Stimulated activated CD4-positive, alpha-beta T cell treated with anti-CD3 and anti-CD28 coated beads, Interleukin-12 subunit alpha, Interleukin-12 subunit beta, amount 100 ng/mL, for 4 hours (primary cell): ENCODE results near the gene SLC9A5.

Experiments used
- DNase-seq: peaks from one replicate; pipeline ENCODE4 v3.0.0-alpha.2; 2020

Gene SLC9A5

DNA sequence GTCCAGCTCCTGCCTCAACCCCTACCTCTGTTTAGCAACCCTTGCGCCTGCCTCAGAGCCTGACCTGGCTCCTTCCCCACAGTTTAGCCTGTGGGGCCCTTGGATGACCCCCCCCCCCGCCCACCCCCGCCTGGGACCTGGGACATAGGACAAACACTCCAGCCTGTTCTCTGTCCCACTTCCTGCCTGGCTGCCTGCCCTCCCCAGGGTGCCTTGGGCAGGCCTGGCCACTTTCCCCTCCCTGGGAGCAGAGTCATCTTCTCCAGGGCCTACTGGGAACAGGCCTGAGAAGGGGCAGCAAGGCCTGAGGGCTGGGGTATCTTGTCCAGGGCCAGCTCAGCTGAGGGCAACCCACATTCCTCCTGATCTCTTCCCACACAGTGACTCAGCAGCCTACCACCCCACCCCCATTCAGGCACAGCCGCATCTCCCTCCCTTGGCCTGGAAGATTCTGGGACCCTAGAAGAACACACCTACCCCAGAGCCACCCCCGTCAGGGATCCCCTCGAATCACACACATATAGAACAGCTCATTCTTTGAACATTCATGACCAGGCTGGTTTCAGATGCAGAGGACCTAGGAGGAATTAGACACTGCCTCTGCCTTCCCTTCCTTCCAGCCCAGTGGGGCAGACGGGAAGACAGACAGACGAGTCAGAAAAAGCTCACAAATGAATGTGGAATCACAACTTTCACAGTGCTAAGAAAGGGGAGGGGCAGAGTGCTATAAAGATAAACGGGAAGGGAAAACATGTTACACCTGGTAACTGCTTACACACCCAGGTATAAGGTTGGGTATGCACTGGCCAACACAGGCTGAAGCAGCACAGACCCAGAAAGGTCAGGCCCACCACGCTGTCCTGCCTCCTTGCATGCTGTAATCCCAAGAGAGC is 7.5 kb upstream of the SLC9A5 start:
- DNase-seq = no peak

DNA sequence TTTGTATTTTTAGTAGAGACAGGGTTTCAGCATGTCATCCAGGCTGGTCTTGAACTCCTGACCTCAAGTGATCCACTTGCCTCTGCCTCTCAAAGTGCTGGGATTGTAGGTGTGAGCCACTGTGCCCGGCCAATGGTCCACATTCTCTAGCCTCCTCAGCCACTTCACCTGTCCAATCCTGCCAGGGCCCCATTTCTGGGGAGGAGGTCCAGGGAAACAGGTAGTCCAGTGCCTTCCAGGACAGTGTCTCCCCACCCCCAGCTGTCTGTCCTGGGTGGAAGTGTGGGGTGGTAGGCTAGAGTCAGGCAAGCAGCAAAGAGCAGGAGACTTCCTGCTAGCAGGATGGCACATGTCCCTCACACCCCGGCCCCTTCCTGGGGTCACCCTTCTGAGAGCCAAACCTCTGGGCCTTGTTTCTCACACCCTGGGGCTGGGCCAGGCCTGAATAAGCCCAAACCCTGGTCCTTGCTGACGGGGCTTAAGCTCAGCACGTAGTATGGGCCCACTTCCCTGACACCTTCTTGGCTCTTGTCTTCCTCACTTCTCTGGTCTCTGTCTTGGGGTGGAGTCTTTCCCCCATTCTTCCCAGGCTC is 6.5 kb upstream of the SLC9A5 start:
- no peak for DNase-seq

DNA sequence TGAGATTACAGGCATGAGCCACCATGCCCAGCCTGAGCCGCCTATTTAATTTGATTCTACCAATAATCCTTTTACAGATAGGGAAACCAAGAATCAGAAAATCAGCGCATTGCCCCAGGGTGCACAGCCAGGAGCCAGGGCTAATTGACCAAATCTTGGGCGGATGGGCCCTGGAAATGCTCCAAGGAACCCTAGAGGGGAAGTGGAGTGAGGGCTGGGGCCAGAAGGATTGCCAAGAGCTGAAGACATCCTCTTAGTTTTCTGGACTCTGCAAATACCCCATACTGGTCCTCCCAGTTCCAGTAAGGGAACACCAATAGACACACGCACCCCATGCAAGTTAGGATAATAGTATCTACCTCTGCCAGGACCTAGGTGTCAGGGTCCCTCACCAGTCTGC is 5.3 kb upstream of the SLC9A5 start:
- no peak for DNase-seq

DNA sequence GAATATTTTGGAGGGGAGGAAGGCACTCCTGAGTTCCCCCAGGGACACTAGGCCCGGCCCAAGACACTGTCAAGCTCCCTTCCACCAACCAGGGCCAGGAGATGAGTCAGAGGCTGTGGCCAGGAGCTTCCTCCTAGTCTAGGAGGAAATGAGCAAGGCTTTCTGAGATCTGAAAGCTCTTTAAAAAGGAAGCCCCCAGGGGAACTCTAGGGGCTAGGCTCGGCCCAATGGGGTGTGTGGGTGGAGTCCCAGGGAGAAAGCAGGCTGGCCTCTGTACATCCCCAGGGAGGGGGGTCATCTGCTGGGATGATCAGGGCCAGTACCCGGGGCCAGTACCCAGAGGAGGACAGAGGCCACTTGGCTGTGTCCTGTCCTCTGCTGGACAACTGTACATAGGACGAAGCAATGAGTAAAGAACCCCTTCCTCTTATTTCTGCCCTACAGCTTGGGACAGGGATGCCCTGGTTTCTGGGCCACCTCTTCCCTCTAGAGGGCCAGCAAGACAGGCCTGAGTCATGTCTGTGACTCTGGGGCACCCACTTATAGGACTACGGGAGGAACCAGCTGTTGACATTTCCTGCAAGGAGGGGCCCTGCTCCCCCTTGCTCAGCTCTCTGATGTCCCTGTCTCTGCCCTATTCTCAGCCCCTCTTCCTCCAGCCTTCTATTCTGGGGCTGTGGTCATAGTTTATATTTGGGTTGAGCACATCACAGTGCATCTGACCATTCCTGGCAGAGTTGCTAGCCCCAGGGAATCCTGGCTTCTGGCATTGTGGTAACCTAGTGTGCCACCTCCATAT is 4.2 kb upstream of the SLC9A5 start:
- peak; percentile 67 for DNase-seq

DNA sequence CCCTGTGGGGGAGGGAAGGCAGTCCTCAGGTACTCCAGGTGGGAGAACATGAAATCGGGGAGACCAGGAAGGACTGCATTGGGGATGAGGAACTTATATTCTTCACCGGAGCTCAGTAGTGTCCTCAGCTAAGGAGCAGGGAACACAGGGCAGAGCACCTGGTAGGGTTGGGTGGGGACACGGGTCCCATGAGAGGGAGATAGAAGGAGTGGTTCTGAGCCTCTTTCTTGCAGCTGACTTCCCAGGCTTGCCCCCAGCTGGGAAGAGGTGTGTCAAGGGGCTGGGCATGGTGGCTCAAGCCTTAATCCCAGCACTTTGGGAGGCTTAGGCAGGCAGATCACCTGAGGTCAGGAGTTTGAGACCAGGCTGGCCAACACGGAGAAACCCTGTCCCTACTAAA is 3.6 kb upstream of the SLC9A5 start:
- DNase-seq = no peak

DNA sequence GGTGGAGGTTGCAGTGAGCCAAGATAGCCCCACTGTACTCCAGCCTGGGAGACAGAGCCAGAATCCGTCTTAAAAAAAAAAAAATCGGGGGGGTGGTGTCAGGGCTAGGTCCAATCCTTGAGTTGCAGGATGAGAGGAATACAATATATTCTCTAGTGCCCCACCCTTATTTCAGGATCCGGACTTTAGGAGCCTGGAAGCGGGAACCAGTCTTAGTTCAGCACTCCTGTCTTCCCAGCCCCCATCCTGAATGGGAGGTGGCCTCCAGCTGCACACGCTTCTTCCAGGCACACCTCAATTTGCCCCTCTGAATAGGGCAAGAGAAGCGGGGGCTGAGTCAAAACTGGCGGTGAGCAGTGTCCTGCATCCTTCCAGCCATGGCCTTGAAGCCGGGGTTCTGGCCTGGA is 3.1 kb upstream of the SLC9A5 start:
- no peak for DNase-seq

DNA sequence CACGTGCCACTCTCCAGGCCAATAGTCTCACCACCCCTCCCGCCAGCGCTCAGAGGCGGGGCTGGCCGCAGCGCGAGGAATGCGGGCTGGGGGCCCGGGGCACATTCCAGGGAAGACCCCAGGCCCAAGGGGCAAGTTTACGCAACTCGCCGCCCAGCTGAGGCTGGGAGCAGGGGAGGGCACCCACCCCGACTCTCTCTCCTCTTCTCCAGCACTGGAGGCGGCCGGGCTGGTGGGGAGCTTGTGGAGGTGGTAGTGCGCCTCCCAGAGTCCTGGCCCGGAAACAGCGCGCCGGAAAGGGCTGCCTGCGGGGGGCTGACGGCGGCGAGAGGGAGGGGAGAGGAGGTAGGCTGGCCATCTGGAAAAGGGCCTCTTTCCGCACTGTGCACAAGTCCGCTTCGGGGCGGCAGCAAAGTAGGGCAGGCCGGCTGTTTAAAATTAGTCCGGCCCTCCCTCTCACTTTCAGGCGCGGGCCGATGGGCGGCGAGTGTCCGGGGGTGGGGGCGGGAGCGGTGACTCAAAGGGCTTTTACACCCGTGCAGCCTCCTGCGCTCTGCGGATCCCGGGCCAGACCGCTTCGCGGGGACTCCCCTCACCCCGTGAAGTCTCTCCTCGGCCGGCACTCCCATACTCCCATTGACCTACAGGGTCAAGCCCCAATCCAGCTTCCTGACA is 2.6 kb upstream of the SLC9A5 start:
- DNase-seq = peak; percentile 44

DNA sequence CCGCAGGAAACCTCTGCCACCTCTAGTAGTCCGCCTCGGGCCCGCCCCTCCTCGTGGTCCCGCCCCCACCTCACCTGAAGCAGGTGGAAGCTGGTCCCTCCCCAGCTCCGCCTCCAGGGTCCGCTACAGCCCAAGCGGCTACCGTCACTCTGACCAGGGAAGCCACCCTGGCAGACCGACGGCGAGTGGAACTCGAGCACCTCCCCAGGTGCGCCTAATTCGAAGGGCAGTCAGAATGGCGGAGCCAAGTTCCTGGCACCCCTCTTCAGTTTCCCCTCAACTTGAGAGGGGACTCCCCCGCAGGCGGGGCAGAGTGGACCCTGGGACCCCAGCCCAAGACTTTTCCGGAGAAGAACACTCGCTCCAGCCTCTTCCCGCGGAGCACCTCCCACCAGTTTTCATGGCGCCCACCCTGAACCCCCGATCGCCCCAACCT is 2.0 kb upstream of the SLC9A5 start:
- DNase-seq = peak; percentile 51

DNA sequence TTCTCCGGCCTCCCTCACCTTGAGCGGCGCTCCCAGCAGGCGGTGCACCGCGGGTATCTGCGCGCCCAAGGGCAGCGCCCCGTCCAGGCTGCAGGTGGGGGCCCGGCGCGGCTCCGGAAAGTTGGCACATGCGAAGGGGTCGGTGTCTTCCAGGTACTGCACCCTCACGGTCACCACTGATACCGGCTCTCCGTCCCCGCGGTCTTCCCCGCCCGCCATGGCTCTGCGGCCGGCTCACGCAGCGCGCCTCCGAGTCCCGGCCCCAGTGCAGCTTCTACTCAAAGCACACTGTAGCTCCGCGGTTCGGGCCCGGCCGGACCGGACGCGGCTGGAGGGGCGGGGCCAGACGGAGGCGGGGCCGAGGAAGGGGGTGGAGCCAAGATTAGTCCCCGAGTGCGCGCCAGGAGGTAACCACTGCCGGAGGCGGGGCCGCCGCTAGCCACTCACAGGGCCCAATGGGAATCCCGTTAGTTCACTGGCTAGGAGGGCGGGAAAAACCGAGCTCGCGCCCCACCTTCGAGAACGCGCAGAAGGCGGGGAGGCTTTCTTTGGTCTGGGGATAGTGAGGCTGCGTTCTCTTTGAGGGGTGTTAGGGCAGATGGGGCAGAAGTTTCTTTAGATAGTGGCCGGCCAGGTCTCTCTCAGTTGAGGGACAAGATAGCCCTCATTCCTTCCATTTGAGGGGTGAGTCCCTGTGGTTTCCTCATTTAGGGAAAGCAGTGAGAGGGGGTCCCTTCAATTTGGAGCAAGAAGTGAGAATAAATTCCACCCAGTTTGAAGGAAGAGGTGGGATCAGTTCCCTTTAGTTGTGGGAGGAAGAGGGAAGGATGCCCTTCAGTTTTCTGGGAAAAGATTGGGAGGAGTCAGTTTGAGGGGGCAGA is 1.3 kb upstream of the SLC9A5 start, which contains the start of gene FHOD1:
TSS of gene FHOD1 (minus strand) at position 290 of the 881 bp plus-strand sequence. CDS start at position 219, 71 bp downstream.
- DNase-seq = peak; percentile 98

DNA sequence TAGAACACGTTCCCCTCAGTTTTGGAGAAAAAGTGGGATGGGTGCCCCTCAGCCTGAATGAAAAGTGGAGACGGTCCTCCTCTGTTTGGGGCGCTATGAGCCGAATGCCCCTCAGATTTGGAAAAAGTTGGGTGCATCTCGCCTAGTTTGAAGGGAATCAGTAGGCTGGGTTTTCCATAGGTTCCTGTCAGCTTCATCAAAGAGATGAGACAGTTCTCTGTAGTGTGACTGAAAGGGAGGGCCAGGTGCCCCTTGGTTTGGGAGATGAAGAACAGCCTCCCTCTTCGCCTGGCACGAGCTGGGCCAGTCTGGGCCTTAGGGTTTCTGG is 742 bp upstream of the SLC9A5 start:
- no peak for DNase-seq

DNA sequence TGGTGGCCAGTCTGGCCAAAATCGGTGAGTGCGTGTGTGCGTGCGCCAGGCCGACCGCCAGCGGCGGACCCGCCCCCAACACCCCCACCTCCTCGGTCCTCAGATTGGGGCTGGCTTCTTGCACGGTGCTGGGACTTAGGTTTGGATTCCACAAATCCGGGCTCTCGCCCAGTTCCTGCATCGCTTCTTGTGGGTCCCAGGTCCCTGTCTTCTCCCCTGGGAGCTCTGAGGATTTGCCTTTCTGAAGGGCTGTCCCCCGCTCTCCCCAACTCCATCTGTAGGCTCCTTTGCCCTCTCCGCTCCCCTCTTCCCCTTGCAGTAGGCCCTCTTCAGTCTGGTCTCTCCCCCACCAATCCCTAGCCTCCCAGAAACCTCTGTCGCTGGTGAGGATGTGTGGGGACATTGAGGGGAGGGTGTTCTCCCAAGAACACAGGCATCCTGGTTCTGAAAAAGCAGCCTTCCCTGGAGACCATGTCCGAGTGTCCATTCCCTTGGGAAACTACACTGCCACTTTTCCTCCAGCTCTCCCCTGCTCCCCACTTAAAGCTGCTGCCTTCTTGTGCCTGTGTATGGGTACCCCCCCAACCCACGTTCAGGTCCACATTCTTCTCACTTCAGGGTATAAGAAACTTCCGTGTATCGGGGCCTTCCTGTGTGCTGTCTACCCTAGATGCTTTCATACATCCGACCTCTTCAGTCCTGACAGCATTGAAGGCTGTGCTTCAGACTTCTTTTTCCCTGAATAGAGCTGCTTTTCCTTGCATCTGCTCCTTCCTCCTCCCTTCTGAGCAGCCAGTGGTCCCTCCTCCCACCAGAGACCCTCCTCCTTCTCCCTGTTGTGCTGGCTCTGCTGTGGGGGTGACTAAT is 632 bp downstream of the SLC9A5 start:
- no peak for DNase-seq

DNA sequence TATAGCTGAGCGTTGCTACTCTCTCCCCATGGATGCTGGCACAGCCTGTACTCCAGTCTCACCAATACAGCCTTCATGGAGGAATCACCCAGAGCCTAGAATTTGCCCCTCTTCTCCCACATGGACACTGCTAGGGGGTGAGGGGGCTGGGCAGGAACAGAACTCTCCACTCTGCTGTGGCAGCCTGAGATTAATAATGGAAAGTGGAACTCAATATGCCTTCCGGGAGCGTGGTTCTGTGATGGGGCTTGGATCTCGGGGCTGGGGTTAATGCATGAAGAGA is 1.2 kb downstream of the SLC9A5 start:
- no peak for DNase-seq

DNA sequence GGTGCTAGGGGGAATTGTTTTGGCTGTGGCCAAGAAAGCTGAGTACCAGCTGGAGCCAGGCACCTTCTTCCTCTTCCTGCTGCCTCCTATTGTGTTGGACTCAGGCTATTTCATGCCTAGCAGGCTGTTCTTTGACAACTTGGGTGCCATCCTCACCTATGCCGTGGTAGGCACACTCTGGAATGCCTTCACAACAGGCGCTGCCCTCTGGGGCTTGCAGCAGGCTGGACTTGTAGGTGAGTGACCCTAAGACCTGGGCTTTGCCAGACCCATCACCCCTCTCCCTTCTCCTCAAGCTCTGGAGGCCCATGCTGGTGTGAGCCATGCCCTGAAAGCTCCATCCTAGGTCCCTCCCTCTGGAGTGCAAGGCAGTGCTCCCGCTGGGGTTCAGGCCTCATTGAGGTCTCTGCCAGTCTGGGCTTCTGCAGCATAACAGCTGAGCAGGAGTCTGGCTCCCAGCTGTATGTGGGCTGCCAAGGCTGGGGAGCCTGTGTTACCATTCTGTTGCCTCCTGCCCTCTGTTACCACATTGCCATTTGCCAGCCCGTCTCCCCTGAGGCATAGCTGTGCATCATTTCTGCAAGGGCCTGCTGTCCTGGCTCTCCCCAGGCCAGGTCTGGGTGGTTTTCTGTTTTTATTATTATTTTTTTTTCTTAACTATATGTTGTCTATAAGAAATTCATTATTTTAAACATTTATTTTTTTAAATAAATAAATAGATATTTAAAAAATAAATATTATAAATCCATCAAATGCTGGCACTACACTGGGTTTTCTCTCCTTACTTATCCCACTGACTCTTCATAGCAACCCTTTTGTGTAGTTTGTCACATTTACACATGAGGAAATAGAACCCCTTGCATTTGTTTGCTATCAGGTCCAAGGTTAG is 4.1 kb downstream of the SLC9A5 start:
- no peak for DNase-seq

DNA sequence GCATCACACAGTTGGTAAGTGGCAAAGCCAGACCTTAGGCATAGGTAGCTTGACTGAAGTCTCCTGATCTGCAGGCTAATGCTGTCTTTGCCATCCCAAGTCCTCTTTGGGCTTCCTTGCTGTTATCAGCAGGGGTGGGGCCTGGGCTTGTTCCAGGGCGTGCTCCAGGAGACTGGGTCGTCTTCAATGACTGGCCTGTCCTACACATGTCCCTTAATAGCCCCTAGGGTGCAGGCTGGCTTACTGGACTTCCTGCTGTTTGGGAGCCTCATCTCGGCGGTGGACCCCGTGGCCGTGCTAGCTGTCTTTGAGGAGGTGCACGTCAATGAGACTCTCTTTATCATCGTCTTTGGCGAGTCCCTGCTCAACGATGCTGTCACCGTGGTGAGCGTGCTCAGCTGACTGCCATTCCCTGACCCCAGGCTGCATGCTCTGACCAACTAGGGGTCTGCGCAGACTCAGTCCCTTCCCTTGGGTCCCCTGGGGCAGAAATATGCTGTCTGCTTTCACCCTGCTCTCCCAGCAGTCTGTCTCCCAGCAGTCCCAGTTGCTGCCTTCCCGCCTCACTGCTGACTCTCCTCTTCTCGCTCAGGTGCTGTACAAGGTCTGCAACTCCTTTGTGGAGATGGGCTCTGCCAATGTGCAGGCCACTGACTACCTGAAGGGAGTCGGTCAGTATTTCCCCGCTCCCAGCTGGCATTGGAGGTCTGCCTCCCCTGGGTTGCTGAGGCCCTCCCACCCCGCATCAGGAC is 6.2 kb downstream of the SLC9A5 start:
- no peak for DNase-seq

DNA sequence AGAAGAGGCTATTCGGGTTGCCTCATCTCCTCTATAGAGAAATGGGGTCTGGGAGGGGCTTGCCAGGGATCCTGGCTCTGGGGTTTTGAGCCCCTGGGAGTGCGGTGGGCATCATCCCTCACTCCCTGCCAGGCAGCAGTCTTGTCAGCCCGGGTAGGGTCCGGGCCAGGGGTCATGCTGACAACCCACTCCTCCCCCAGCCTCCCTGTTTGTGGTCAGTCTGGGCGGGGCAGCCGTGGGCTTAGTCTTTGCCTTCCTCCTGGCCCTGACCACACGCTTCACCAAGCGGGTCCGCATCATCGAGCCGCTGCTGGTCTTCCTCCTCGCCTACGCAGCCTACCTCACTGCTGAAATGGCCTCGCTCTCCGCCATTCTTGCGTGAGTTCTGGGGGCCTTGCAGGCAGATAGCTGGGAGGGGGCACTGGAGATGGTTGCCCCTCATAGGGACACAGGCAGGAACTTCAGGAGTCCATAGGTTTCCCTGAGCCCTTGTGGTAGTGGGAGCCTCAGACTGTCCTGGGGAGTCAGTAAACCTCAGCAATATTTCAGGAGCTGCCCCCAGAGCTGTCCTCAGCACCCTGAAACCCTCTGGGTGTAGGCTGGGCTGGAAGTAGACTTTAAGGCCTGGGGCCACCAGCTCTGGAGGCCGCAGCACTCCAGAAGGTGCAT is 6.9 kb downstream of the SLC9A5 start:
- no peak for DNase-seq

DNA sequence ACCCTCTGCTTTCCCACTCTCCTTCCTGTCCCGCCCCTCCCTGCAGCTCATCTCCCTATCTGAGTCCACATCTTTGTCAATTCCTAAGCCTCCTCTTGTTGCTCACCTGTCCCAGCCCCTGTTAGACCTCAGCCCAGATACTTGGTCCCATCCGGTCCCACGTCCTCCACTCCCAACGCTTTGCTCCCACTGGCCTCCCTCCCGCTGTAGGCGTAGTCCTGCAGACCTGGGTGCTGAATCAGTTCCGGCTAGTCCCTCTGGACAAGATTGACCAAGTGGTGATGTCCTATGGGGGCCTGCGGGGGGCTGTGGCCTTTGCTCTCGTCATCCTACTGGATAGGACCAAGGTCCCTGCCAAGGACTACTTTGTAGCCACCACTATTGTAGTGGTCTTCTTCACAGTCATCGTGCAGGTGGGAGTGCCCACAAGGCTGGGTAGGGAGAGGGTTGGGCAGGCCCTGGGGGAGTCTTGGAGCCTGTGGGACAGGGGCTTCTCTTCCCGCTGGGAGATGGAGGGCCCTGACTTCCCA is 8.0 kb downstream of the SLC9A5 start:
- no peak for DNase-seq

DNA sequence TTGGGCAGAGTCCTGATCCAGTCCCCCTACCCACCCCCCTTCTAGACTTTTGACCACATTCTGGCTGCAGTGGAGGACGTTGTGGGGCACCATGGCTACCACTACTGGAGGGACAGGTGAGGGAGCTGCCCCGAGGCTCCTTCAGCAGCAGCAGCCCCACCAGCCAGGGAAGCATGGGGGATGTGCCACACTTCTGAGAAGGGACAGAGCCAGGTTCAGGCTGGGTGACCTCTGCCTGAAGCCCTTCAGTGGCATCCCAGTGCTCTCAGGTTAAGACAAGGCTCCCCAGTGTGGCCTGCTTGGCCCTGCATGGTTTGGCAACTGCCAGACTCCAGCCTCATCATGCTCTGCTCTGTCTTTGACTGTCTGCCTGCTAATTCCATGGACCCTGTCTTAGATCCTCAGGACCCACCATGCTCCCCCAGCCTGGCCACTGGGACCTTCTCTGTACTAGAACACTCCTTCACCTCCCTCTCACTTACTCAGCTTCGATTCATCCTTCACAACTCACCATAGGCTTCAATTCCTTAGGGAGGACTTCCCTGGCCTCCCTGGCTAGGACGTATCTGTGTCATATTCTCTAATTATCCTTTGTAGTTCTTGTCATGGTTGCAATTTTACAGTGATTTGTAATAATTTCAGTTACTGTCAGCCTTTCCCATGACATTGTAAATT is 8.8 kb downstream of the SLC9A5 start:
- DNase-seq = no peak
